Activated T-cell treated with anti-CD3 and anti-CD28 coated beads, Interleukin-2, amount 50 U/mL, for 72 hours (primary cell): ENCODE data around the gene ACCS. TPM values are rescaled to one million over a fixed set of nuclear protein-coding genes. Genes with fewer than 3 reads are reported as not detected.

Experiments used
- ATAC-seq, 2 donors: fragments of 150-1000 bp; cut with Tn5 transposase; replicated peaks in 1 of 2; 2 replicates each; pipeline ENCODE4 v1.10.0; 2021; ENCODE audit warnings: moderate library complexity in 2 of 2, mild to moderate bottlenecking in 1 of 2
- DNase-seq, 2 donors: peaks; one replicate each; pipeline ENCODE4 v3.0.0; 2021 to 2022; ENCODE audit warnings: mixed read lengths in 1 of 2
- H3K27ac Mint-ChIP-seq: one replicate; pipeline ENCODE4 v1.8.0; 2022; ENCODE audit warnings: mild to moderate bottlenecking, moderate library complexity, mixed read lengths
- H3K27me3 Mint-ChIP-seq: one replicate; pipeline ENCODE4 v1.8.0; 2022; ENCODE audit warnings: low read depth, mixed read lengths
- H3K36me3 Mint-ChIP-seq, 2 donors: one replicate each; pipeline ENCODE4 v1.8.0; 2022; ENCODE audit warnings: mixed read lengths in 2 of 2, mild to moderate bottlenecking in 1 of 2; ENCODE audit not compliant: insufficient read depth in 2 of 2
- H3K4me1 Mint-ChIP-seq: one replicate; pipeline ENCODE4 v1.8.0; 2022; ENCODE audit warnings: low read depth, mixed read lengths
- H3K4me3 Mint-ChIP-seq, 2 donors: one replicate each; pipeline ENCODE4 v1.8.0; 2022; ENCODE audit warnings: mild to moderate bottlenecking in 2 of 2, mixed read lengths in 2 of 2, moderate library complexity in 2 of 2
- H3K9me3 Mint-ChIP-seq, 2 donors: one replicate each; pipeline ENCODE4 v1.8.0; 2022; ENCODE audit warnings: mixed read lengths in 2 of 2
- total RNA-seq, 2 donors: library from RNA; stranded (reverse); gene quantifications; one replicate each; pipeline ENCODE4 v1.2.3, GENCODE V29; 2022

Gene ACCS
- total RNA-seq, 2 donors from 2014 or later: 14.8 to 34.6 TPM

DNA sequence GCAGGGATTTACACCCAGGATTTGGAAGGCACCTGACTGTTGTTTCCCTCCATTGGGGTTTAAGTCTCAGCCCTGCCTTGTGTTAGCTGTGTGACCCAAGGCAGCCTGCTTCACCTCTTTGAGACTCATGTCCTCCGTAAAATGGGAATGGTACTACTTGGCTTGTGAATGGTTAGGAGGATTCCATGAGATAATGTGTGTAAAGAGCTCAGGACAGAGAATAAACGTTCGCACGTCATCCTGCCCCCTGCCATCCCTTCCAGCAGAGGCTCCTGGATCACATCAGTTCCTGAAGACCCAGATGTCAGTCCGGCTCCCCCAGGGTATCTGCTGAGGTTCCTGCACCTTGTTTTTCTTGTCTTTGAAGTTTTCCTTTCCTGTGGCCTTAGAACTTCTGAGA, 35.1 kb upstream of the ACCS start:
- Mint-ChIP-seq H3K4me3 (no peak overlapping the region), H3K9me3 (peaks cover 2 to 4% of the 10 kb centered on the region in 2 donors), H3K4me1 (no peaks in the 10 kb centered on the region), H3K36me3 (peaks cover 2 to 4% of the 10 kb centered on the region in 2 donors), H3K27me3 (peaks cover 30% of the 10 kb centered on the region), H3K27ac (no peak overlapping the region)
- no peak for ATAC-seq
- no peak for DNase-seq

DNA sequence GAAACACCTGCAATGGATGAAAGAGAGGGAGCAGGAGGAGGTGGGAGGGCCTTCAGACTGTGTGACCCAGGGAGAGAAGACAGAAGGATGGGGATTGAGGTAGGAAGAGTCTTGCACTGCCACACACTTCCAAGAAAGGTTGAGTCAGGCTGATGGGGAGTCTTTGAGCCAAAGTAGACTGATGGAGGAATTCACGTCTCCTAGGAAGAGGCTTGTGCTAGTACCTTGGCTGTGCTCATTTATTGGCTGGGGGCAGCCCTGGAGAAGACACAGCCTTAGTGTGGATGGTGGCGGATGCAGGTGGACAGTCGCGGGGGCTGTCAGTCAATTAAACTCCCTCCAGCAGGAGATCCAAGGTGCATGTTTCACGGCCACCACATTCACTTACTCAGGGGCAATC, 34.5 kb upstream of the ACCS start:
- DNase-seq: no peak
- H3K4me3 Mint-ChIP-seq: no peak overlapping the region
- H3K27me3 Mint-ChIP-seq: peaks cover 25% of the 10 kb centered on the region
- H3K27ac Mint-ChIP-seq: no peak overlapping the region
- H3K4me1 Mint-ChIP-seq: no peaks in the 10 kb centered on the region
- peaks cover 0 to 1% of the 10 kb centered on the region in 2 donors for H3K9me3 Mint-ChIP-seq
- ATAC-seq: no peak
- H3K36me3 Mint-ChIP-seq: no peaks in the 10 kb centered on the region

DNA sequence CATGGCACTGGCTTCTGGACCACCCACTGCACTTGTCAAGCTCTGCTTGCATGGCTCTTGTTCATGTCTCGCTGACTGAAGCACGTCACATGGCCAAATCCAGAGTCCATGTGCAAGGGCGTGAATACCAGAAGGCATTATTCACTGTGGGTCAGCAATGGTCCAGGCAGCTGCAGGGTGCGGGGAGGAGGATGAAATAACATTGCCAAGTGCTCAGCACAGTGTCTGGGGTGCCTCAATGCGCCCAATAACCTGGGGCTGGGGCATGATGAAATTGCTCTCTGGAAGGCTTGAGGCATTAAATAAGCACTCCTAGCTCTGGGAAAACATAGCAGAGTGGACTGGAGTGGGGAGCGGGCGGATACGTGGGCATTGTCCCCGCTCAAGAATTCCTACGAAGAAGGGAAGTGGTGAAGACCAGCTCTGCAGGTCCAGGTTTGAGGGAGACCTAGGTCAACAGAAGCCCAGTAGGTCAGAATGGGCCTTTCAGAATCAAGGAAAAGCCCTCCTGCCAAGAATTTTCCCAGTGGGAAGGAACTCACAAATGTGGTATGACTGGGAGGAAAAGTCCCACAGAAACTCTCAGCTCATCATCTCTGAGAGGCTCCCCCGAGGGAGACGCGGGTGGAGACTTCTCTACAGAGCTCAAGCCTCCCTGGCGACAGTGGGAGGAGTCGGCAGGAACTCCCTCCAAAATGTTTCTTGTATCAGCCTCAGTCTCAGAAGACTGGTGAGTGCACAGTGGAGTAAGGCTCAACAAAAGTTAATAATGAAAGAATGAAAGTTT, 33.6 kb upstream of the ACCS start:
- Mint-ChIP-seq H3K27ac (no peak overlapping the region), H3K4me1 (no peaks in the 10 kb centered on the region), H3K27me3 (peaks cover 25% of the 10 kb centered on the region), H3K9me3 (peaks cover 0 to 1% of the 10 kb centered on the region in 2 donors), H3K4me3 (no peak overlapping the region), H3K36me3 (no peaks in the 10 kb centered on the region)
- DNase-seq (no peak), ATAC-seq (no peak)

DNA sequence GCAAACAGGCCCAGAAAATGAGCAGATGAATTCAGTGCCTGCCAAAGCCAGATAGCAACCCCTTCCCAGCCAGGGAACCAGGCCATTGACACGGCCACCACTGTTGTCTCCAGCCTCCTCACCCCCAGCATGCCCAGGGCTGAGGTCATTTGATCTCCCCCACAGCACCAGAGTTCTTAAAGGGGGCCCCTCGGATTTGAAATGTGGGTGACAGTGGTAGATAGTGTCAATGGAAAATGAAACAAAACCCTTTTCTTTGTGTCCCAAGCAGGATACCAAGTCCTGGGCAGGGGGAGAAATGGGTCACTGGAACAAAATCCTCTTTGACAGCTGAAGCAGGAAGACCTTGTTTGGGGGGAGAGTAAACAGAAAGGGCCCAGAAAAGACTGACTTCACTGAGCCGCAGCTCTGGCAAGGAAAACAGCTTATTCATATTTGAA, 32.6 kb upstream of the ACCS start:
- H3K4me3 Mint-ChIP-seq: no peak overlapping the region
- H3K9me3 Mint-ChIP-seq: peaks cover 0 to 1% of the 10 kb centered on the region in 2 donors
- DNase-seq (no peak), ATAC-seq (no peak)
- H3K27ac Mint-ChIP-seq: no peak overlapping the region
- H3K4me1 Mint-ChIP-seq: no peaks in the 10 kb centered on the region
- no peaks in the 10 kb centered on the region for H3K36me3 Mint-ChIP-seq
- peaks cover 32% of the 10 kb centered on the region for H3K27me3 Mint-ChIP-seq

DNA sequence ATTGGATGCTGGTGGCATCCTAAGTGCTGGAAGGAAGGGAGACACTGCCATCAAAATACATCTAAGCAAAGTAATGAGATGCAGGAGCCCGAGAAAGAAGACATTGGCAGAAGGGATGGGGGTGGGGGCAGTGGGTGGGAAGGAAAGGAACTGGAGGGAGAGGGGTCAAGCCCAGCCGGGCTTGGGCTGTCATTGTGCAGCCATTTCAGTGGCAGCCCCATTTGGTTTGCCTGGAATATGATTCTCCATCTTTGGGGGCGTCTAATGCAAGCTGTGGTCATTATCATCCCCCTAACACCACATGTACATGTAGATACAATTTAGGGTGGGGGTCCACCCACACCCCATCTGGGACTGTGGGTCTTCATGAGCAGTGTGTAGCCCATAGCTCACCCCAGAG, 32.2 kb upstream of the ACCS start:
- DNase-seq: no peak
- ATAC-seq: no peak
- Mint-ChIP-seq H3K9me3 (peaks cover 0 to 1% of the 10 kb centered on the region in 2 donors), H3K4me3 (no peak overlapping the region), H3K27ac (no peak overlapping the region), H3K36me3 (no peaks in the 10 kb centered on the region), H3K4me1 (no peaks in the 10 kb centered on the region), H3K27me3 (peaks cover 35% of the 10 kb centered on the region)

DNA sequence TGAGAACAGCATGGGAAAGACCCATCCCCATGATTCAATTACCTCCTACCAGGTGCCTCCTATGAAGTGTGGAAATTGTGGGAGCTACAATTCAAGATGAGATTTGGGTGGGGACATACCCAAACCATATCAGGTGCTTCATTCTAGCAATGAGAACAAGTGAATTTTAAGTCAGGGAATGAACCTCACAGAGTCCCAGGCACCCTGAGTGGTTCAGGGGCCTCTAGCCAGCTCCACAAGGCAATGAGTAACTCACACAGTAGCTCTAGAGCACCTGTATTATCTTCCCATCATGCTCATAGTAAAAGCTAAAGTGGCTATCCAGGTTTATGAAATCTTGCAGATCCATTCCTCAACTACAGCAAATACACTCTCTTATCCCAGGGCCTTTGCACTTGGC, 31.4 kb upstream of the ACCS start:
- H3K4me3 Mint-ChIP-seq: no peak overlapping the region
- no peak overlapping the region for H3K27ac Mint-ChIP-seq
- peaks cover 35% of the 10 kb centered on the region for H3K27me3 Mint-ChIP-seq
- no peaks in the 10 kb centered on the region for H3K4me1 Mint-ChIP-seq
- H3K36me3 Mint-ChIP-seq: no peaks in the 10 kb centered on the region
- DNase-seq (no peak), ATAC-seq (no peak)
- peaks cover 0 to 1% of the 10 kb centered on the region in 2 donors for H3K9me3 Mint-ChIP-seq

DNA sequence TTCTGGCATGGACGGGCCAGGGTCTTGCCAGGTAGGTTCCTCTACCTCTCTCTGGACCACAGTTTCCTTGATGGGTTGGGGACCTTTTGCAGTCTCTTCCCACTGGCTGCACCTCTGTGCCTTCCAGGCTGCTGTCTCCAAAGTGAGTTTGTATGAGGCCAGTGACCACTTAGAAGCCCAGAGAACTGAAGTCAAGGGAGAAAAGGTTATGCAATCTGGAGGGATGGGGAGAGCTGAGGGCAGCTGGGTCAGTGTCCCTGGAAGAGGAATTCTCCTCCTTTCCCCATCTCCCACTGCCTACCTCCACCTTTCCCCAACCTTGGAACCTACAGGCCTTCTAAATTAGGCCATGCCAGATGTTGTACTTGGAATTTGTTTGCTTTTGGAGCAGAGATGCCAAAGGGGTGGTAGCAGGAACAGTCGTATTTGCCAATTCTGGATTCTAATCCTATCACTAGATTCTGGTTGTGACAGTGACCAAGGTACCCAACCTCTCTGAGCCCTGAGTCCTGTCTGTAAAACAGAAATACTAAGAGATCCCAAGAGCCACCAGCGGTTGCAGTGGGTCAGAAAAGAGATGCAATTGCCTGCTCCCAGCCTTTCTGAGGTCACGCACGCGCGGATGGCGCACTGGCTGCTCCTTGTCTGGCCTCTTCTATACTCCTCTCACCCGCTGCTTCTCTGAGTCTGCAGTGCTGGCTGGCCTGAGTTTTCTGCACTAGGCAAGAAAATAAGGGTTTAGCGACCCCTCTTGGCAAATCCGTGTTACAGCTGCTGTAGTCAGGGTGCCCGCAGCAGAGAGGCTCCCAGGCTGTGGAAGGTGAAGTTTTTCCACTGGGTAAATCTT, 29.0 kb upstream of the ACCS start:
- Mint-ChIP-seq H3K4me3 (no peak overlapping the region), H3K36me3 (no peaks in the 10 kb centered on the region), H3K4me1 (no peaks in the 10 kb centered on the region), H3K27ac (no peak overlapping the region), H3K27me3 (peaks cover 22% of the 10 kb centered on the region), H3K9me3 (peaks cover 1 to 3% of the 10 kb centered on the region in 2 donors)
- peak; percentile 79 to 90 for ATAC-seq
- DNase-seq: peak; percentile 47 to 56

DNA sequence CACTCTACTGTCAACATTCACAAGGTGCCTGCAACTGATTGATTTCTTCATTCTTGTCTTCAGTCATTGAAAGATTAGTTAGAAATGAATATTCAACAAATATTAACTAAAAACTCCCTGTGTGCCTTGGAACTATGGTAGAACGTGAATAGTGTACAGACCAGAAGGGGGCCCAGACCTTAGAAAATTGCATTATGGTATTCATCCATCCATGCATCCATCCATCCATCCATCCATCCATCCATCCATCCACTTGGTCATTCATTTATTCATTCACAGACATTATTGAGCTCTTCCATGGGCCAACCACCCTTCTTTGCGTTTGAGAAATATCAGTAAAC, 28.4 kb upstream of the ACCS start:
- H3K4me1 Mint-ChIP-seq: no peaks in the 10 kb centered on the region

DNA sequence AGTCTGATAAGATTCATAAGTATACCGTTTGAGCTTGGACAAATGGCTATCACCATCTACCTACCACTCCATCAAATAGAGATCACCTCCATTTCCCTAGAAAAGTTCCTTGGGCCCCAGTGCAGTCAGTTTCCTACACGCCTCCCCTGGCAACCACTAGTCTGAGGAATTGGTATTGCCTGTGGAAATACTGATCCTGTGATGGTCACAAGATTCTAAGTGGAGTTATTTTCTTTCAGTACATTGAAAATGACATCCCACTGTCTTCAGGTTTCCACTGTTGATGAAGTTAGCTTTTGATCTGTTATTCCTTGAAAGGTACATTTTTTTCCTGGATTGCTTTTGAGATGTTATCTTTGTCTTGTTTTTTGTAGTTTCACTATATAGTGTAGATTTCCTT, 22.9 kb upstream of the ACCS start:
- H3K27ac Mint-ChIP-seq: no peak overlapping the region
- no peaks in the 10 kb centered on the region for H3K36me3 Mint-ChIP-seq
- no peak overlapping the region for H3K4me3 Mint-ChIP-seq
- H3K27me3 Mint-ChIP-seq: peaks cover 14% of the 10 kb centered on the region
- H3K9me3 Mint-ChIP-seq: peaks cover 0 to 3% of the 10 kb centered on the region in 2 donors
- no peaks in the 10 kb centered on the region for H3K4me1 Mint-ChIP-seq
- DNase-seq (no peak), ATAC-seq (no peak)

More for the DNA sequence above, 28.4 kb upstream of the ACCS start:
- ATAC-seq (peak in 1 of 2 donors; percentile 11), DNase-seq (no peak)
- Mint-ChIP-seq H3K27ac (no peak overlapping the region), H3K9me3 (peaks cover 1 to 3% of the 10 kb centered on the region in 2 donors), H3K4me3 (no peak overlapping the region), H3K27me3 (peaks cover 16% of the 10 kb centered on the region), H3K36me3 (no peaks in the 10 kb centered on the region)

DNA sequence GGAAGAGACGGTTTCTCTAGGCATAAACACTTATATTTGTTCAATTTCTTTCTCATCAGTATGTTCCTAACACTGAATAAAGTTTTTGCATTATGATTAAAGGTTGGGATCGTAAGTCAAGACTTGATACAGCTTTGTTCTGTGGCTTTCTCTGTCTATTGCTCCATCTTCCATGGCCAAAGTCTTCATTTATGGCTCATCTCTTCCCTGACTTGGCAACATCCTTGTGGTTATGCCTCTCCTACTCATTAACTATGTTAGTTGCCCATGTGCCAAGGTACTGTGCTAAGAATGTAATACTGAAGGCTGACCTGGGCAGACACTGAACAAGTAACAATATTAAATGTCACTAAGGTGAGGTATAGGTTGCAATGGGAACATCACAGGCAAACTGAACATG, 19.9 kb upstream of the ACCS start:
- H3K4me3 Mint-ChIP-seq: no peak overlapping the region
- no peak for DNase-seq
- H3K9me3 Mint-ChIP-seq: peaks cover 0 to 3% of the 10 kb centered on the region in 2 donors
- no peaks in the 10 kb centered on the region for H3K36me3 Mint-ChIP-seq
- H3K27ac Mint-ChIP-seq: no peak overlapping the region
- H3K27me3 Mint-ChIP-seq: peaks cover 14% of the 10 kb centered on the region
- H3K4me1 Mint-ChIP-seq: no peaks in the 10 kb centered on the region
- ATAC-seq: no peak

DNA sequence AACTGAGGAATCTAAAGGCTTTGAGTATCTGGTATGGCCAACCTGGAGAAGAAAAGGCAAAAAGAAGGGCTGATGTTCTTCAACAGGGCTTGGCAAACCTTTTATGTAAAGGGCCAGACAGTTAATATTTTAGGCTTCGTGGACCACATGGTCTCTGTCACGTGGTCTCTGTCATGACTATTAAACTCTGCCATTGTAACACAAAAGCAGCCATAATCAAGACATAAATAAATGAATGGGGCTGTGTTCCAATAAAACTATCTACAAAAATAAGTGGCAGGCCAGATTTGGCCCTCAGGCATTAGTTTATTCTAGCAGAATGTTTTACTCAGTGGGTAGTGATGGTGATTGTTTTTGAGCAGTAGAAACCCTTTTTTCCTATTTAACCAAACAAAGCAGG, 18.8 kb upstream of the ACCS start:
- Mint-ChIP-seq H3K4me3 (no peak overlapping the region), H3K27me3 (peaks cover 14% of the 10 kb centered on the region), H3K9me3 (no peaks in the 10 kb centered on the region), H3K4me1 (no peaks in the 10 kb centered on the region), H3K36me3 (no peaks in the 10 kb centered on the region), H3K27ac (no peak overlapping the region)
- DNase-seq: no peak
- no peak for ATAC-seq

DNA sequence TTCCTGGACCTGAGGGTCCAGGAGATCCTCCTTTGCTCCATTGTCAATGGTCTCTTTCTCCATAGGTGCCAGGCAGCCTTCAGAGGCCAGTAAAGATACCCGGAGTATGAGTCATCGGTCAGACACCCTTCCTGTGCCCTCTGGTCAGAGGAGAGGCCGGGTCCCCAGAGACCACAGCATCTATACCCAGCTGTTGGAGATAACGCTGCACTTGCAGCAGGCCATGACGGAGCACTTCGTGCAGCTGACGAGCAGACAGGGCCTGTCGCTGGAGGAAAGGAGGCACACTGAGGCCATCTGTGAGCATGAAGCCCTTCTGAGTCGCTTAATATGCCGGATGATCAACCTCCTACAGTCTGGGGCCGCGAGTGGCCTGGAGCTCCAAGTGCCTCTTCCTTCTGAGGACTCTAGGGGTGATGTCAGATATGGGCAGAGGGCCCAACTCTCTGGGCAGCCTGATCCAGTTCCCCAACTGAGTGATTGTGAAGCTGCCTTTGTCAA, 18.1 kb upstream of the ACCS start, which contains the start of gene ACCSL:
Gene ACCSL, plus strand, starts transcription at position 51 of the 501 bp plus-strand sequence. Its CDS starts 56 bp downstream, at position 107.
- DNase-seq (no peak), ATAC-seq (no peak)
- H3K36me3 Mint-ChIP-seq: no peaks in the 10 kb centered on the region
- no peaks in the 10 kb centered on the region for H3K9me3 Mint-ChIP-seq
- H3K4me1 Mint-ChIP-seq: no peaks in the 10 kb centered on the region
- no peak within 1 kb of the TSS for H3K27ac Mint-ChIP-seq
- no peak within 1 kb of the TSS for H3K4me3 Mint-ChIP-seq
- peaks cover 14% of the 10 kb centered on the region for H3K27me3 Mint-ChIP-seq

DNA sequence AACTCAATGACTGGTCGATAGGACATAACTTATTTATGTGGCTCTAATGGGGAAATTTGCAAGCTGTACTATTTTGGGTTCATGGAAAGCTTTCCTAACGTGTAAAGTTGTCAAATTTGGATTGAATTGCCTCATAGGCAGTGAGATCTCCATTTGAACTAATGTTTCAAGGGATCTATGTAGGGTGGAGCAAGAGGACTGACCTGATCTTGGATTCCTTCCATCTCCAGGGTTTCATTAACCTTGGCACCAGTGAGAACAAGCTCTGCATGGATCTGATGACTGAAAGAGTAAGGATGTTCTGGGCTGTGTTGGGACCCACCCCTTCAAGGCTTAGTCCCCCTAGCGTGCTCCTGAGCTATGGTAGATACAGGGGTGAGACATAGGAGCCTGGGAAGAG, 16.2 kb upstream of the ACCS start:
- no peaks in the 10 kb centered on the region for H3K36me3 Mint-ChIP-seq

More for the DNA sequence above, 16.2 kb upstream of the ACCS start:
- DNase-seq (no peak), ATAC-seq (no peak)
- no peaks in the 10 kb centered on the region for H3K4me1 Mint-ChIP-seq
- H3K9me3 Mint-ChIP-seq: no peaks in the 10 kb centered on the region
- H3K27ac Mint-ChIP-seq: no peak overlapping the region
- no peak overlapping the region for H3K4me3 Mint-ChIP-seq
- H3K27me3 Mint-ChIP-seq: peaks cover 14% of the 10 kb centered on the region
